GM12892 (cell line): ENCODE measurements around the gene MRFAP1L1.

Experiments used
- POLR2A ChIP-seq: IDR thresholded peaks from 2 replicates; pipeline ENCODE4 v1.6.1; 2011; ENCODE audit warnings: low read depth, low read length, control low read depth
- POLR2AphosphoS5 ChIP-seq: IDR thresholded peaks from 2 replicates; pipeline ENCODE4 v1.6.1; 2011; ENCODE audit warnings: low read depth, low read length, control low read depth

DNA sequence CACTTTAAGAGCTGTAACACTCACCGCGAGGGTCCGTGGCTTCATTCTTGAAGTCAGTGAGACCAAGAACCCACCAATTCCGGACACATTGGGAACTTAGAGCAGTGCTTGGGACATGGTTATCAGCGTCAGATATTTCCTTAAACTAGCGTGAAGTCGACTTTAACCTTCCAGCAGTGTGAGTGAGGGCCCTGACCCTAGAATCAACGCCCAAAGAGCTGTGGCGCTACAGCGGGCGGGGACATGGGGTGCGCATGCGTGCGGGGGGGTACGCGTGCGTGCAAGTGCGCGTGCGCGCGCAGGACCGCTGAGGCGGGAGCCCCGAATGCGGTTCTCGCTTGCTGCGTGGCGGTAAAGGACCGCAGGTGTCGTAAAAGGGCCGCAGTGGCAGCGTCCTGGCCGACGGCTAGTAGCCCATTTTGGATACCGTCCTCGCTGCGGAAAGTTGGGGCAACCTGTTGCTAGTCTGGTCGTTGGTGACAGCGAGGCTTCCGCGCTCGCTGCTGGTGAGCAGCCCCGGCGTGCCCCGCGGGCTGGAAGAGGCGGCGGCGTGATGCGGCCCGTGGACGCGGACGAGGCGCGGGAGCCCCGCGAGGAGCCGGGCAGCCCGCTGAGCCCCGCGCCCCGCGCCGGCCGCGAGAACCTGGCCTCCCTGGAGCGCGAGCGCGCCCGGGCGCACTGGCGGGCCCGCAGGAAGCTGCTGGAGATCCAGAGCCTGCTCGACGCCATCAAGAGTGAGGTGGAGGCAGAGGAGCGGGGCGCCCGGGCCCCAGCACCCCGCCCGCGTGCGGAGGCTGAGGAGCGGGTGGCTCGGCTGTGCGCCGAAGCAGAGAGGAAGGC, 35.8 kb downstream of the MRFAP1L1 start:
- peak; percentile 87 for TF ChIP-seq POLR2A
- peak; percentile 87 for TF ChIP-seq POLR2AphosphoS5
